ENCODE data around the gene CIPC. TPM values are rescaled to one million over a fixed set of nuclear protein-coding genes. Genes with fewer than 3 reads are reported as not detected.
A peak's percentile ranks its signal among the peaks of the same experiment; 100 is the strongest.

The CIPC gene
- total and polyA plus RNA-seq, 4 donors = 6.4 to 32.0 (median 18.6) TPM

DNA sequence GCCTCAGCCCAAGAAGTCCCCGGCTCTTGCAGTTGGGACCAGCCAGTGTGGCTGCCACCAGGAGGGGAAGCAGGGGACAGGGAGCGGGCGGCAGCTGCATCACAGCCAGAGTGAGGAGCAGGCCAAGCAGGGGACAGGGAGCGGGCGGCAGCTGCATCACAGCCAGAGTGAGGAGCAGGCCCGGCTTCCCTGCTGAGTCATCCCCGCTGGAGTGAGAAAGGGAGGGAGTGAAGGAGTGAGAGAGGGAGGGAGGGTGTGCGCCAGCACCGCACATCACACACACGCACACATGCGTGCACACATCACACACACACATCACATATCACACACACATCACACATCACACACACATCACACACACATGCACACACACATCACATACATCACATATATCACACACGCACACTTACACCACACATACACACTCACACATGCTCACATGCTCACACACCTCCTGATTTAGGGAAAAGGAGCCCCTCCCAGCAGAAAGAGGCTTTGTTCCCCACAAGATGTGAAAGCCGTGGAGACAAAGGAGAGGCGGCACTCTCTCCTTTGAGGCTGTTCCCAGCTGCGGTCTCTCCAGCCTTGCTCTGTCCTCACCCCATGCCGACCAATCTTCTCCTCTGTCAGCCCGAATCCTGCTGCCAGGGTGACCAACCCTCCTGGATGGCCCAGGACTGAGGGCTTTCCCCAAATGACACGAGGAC lies 60.3 kb downstream of the CIPC start:
- ATAC-seq (ENCODE audit: insufficient read depth, low FRiP score) (peak; percentile 34), DNase-seq (peak; percentile 27 to 45 (median 36))
- Histone ChIP-seq H3K4me1 (ENCODE audit: control insufficient read depth in 5 of 5, insufficient read depth in 5 of 5, low read length in 5 of 5) (peaks cover 0 to 3% (median 0%) of the 10 kb centered on the region in 5 donors), H3K9ac (ENCODE audit: insufficient read depth in 1 of 2, low read length in 2 of 2) (no peak overlapping the region), H3K36me3 (ENCODE audit: control insufficient read depth in 4 of 4, insufficient read depth in 4 of 4, low read length in 4 of 4) (no peaks in the 10 kb centered on the region), H3K9me3 (ENCODE audit: control insufficient read depth in 4 of 4, insufficient read depth in 3 of 4, low read length in 3 of 4) (peaks cover 0 to 5% (median 0%) of the 10 kb centered on the region in 4 donors), H3K27me3 (ENCODE audit: control insufficient read depth in 3 of 3, insufficient read depth in 3 of 3, low read length in 2 of 3) (peaks cover 0 to 30% (median 12%) of the 10 kb centered on the region in 3 donors), H3K4me3 (no peak overlapping the region), H3K27ac (ENCODE audit: low read depth in 1 of 2, low read length in 1 of 2) (no peak overlapping the region)
- 13 to 18% methylated on average over 18 of the region's 18 CpGs for WGBS, 2 donors
- TF ChIP-seq, protein P1, sequence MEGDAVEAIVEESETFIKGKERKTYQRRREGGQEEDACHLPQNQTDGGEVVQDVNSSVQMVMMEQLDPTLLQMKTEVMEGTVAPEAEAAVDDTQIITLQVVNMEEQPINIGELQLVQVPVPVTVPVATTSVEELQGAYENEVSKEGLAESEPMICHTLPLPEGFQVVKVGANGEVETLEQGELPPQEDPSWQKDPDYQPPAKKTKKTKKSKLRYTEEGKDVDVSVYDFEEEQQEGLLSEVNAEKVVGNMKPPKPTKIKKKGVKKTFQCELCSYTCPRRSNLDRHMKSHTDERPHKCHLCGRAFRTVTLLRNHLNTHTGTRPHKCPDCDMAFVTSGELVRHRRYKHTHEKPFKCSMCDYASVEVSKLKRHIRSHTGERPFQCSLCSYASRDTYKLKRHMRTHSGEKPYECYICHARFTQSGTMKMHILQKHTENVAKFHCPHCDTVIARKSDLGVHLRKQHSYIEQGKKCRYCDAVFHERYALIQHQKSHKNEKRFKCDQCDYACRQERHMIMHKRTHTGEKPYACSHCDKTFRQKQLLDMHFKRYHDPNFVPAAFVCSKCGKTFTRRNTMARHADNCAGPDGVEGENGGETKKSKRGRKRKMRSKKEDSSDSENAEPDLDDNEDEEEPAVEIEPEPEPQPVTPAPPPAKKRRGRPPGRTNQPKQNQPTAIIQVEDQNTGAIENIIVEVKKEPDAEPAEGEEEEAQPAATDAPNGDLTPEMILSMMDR (IDR thresholded peaks at IDR 0.05; ENCODE audit: control extremely low read depth, extremely low read depth) = no peak

DNA sequence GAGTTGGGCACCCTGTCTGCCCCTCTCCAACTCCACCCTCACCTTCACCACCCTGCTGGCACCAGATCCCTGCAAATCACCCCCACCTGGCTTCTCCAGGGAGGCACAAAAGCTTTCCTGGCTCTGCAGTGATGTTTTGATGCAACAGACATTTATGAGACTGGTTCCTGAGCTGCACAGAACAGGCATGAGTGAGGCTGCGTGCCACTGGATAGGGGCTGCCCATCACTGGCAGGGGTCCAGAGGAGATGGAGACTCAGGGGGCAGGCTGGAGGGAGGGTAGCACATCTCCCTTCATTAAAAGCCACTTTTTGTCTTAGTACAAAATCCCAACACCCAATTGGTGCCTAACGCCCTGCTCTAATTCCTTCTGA lies 60.8 kb downstream of the CIPC start:
- H3K27ac ChIP-seq (ENCODE audit: low read depth in 1 of 2, low read length in 1 of 2) = no peak overlapping the region
- DNase-seq (no peak), ATAC-seq (ENCODE audit: insufficient read depth, low FRiP score) (no peak)
- peaks cover 0 to 3% (median 0%) of the 10 kb centered on the region in 5 donors for H3K4me1 ChIP-seq (ENCODE audit: control insufficient read depth in 5 of 5, insufficient read depth in 5 of 5, low read length in 5 of 5)
- TF ChIP-seq, protein P1 (IDR thresholded peaks at IDR 0.05; ENCODE audit: control extremely low read depth, extremely low read depth) = no peak
- no peak overlapping the region for H3K4me3 ChIP-seq
- no peak overlapping the region for H3K9ac ChIP-seq (ENCODE audit: insufficient read depth in 1 of 2, low read length in 2 of 2)
- H3K27me3 ChIP-seq (ENCODE audit: control insufficient read depth in 3 of 3, insufficient read depth in 3 of 3, low read length in 2 of 3) = peaks cover 0 to 30% (median 12%) of the 10 kb centered on the region in 3 donors
- 67 to 84% methylated on average over 2 of the region's 2 CpGs for WGBS, 2 donors
- H3K36me3 ChIP-seq (ENCODE audit: control insufficient read depth in 4 of 4, insufficient read depth in 4 of 4, low read length in 4 of 4) = no peaks in the 10 kb centered on the region
- peaks cover 0 to 2% (median 0%) of the 10 kb centered on the region in 4 donors for H3K9me3 ChIP-seq (ENCODE audit: control insufficient read depth in 4 of 4, insufficient read depth in 3 of 4, low read length in 3 of 4)

DNA sequence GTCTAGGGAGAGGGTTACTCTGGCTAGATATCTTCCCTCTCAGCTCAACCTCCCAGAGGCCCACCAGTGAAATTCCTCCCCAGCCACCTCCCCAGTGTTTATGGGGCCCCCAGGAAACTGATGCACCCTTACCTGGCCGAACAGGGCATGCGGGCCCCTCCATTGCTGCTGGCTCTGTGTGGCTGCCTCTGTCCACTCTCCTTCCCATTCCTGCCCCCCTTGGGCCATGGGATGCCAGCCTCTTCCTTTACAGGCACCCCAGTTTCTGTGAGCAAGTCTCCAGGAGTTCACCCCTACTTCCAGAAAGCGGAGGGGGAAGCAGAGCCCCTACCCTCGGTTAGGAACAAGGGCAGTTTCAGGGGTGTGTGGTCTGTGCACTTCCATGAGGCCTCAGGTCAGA lies 63.0 kb downstream of the CIPC start:
- peaks cover 0 to 3% (median 0%) of the 10 kb centered on the region in 5 donors for H3K4me1 ChIP-seq (ENCODE audit: control insufficient read depth in 5 of 5, insufficient read depth in 5 of 5, low read length in 5 of 5)
- no peak overlapping the region for H3K9ac ChIP-seq (ENCODE audit: insufficient read depth in 1 of 2, low read length in 2 of 2)
- TF ChIP-seq, protein P1 (IDR thresholded peaks at IDR 0.05; ENCODE audit: control extremely low read depth, extremely low read depth) = no peak
- no peak overlapping the region for H3K27ac ChIP-seq (ENCODE audit: low read depth in 1 of 2, low read length in 1 of 2)
- DNase-seq (no peak), ATAC-seq (ENCODE audit: insufficient read depth, low FRiP score) (no peak)
- H3K27me3 ChIP-seq (ENCODE audit: control insufficient read depth in 3 of 3, insufficient read depth in 3 of 3, low read length in 2 of 3) = peaks cover 0 to 21% (median 7%) of the 10 kb centered on the region in 3 donors
- peaks cover 0 to 2% (median 0%) of the 10 kb centered on the region in 4 donors for H3K9me3 ChIP-seq (ENCODE audit: control insufficient read depth in 4 of 4, insufficient read depth in 3 of 4, low read length in 3 of 4)
- 78 to 85% methylated on average over 4 of the region's 4 CpGs for WGBS, 2 donors
- H3K4me3 ChIP-seq = no peak overlapping the region
- H3K36me3 ChIP-seq (ENCODE audit: control insufficient read depth in 4 of 4, insufficient read depth in 4 of 4, low read length in 4 of 4) = no peaks in the 10 kb centered on the region

Other genes with a start within 250 kb of the CIPC start
- 10 to 100 TPM; 42.4 to 52.4 TPM for gene IRF2BPL, start 69.5 kb upstream of the CIPC start, total RNA-seq
- gene IRF2BPL, start 69.5 kb upstream of the CIPC start, polyA plus RNA-seq = 10 to 100 TPM in 1 of 2 donors, 1 to 10 TPM in 1; 9.3 to 34.8 TPM
- not detected for gene ZDHHC22, start 43.5 kb downstream of the CIPC start, total RNA-seq
- under 1 TPM in 1 of 2 donors, not detected in 1; 0.02 TPM for gene ZDHHC22, start 43.5 kb downstream of the CIPC start, polyA plus RNA-seq
- gene TMEM63C, start 83.5 kb downstream of the CIPC start, total RNA-seq = 1 to 10 TPM in 1 of 2 donors, under 1 TPM in 1; 0.48 to 1.2 TPM
- gene TMEM63C, start 83.5 kb downstream of the CIPC start, polyA plus RNA-seq = under 1 TPM; 0.20 to 0.41 TPM
- not detected for gene NGB, start 172.9 kb downstream of the CIPC start, total RNA-seq
- not detected for gene NGB, start 172.9 kb downstream of the CIPC start, polyA plus RNA-seq
- gene POMT2, start 222.6 kb downstream of the CIPC start, total RNA-seq = 10 to 100 TPM; 14.0 to 43.1 TPM
- 10 to 100 TPM in 1 of 2 donors, 1 to 10 TPM in 1; 10.0 to 14.3 TPM for gene POMT2, start 222.6 kb downstream of the CIPC start, polyA plus RNA-seq
- 10 to 100 TPM in 1 of 2 donors, 1 to 10 TPM in 1; 7.9 to 20.2 TPM for gene GSTZ1, start 222.8 kb downstream of the CIPC start, total RNA-seq
- 10 to 100 TPM; 17.0 to 27.0 TPM for gene GSTZ1, start 222.8 kb downstream of the CIPC start, polyA plus RNA-seq

All from lung (tissue), 12 donors.